Measurements from ENCODE around the gene SPANXD.
"Not testable (repeated sequence)": the region's sequence is repeated elsewhere in the genome, so short reads cannot be mapped to it uniquely, and the experiment has no call there.

SPANXD gene

GRCh38 chrX:141698639-141699038 lies at the start of gene SPANXD:
Gene SPANXD, minus strand, starts transcription at chrX:141698739. Its CDS starts 334 bp downstream, at chrX:141698405.
- not testable (repeated sequence) for DNase-seq

GRCh38 chrX:141742666-141743065 lies 44.1 kb upstream of the SPANXD start:
- DNase-seq: no peak

- no peak for DNase-seq
These were observed 38.1 kb upstream of the SPANXD start for GRCh38 chrX:141736656-141737055.

- DNase-seq: no peak
These were observed 34.8 kb upstream of the SPANXD start for GRCh38 chrX:141733371-141733770.

- DNase-seq: no peak
These were observed 33.5 kb upstream of the SPANXD start for GRCh38 chrX:141732031-141732430.

GRCh38 chrX:141724186-141724585 lies 25.6 kb upstream of the SPANXD start:
- DNase-seq: no peak

GRCh38 chrX:141714680-141715079 lies 16.1 kb upstream of the SPANXD start:
- no peak for DNase-seq

- no peak for DNase-seq
These were observed 2.5 kb upstream of the SPANXD start for GRCh38 chrX:141701072-141701471.

GRCh38 chrX:141673946-141674345 lies 24.6 kb downstream of the SPANXD start:
- no peak for DNase-seq

GRCh38 chrX:141669689-141670088 lies 28.9 kb downstream of the SPANXD start:
- DNase-seq: no peak

GRCh38 chrX:141668371-141668770 lies 30.2 kb downstream of the SPANXD start:
- no peak for DNase-seq

GRCh38 chrX:141662781-141663180 lies 35.8 kb downstream of the SPANXD start:
- peak in 14 of 56 donors; percentile 0 to 31 (median 6) for DNase-seq

GRCh38 chrX:141652286-141652685 lies 46.3 kb downstream of the SPANXD start:
- DNase-seq: no peak
